NCI-H2081 (cell line): Measurements from ENCODE around the gene TMEM87B.
"Not testable (repeated sequence)": the region's sequence is repeated elsewhere in the genome, so short reads cannot be mapped to it uniquely, and the experiment has no call there.

Source experiments
- DNase-seq, 2 experiments: peaks; one replicate each; lab custom pipeline; 2025; lab: John Stamatoyannopoulos, UW

TMEM87B gene

DNA sequence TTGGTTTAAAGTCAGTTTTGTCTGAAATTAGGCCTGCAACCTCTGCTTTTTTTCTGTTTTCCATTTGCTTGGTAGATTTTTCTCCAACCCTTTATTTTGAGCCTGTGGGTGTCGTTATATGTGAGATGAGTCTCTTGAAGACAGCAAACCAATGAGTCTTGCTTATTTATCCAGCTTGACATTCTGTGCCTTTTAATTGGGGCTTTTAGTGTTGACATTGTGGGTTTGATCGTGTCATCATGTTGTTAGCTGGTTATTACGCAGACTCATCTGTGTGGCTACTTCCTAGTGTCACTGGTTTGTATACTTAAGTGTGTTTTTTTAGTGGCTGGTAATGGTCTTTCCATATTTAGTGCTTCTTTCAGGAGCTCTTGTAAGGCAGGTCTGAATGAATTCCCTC, 18.8 kb downstream of the TMEM87B start:
- no peak for DNase-seq

GRCh38 chr2:112074506-112074905, 19.4 kb downstream of the TMEM87B start:
- no peak for DNase-seq

DNA sequence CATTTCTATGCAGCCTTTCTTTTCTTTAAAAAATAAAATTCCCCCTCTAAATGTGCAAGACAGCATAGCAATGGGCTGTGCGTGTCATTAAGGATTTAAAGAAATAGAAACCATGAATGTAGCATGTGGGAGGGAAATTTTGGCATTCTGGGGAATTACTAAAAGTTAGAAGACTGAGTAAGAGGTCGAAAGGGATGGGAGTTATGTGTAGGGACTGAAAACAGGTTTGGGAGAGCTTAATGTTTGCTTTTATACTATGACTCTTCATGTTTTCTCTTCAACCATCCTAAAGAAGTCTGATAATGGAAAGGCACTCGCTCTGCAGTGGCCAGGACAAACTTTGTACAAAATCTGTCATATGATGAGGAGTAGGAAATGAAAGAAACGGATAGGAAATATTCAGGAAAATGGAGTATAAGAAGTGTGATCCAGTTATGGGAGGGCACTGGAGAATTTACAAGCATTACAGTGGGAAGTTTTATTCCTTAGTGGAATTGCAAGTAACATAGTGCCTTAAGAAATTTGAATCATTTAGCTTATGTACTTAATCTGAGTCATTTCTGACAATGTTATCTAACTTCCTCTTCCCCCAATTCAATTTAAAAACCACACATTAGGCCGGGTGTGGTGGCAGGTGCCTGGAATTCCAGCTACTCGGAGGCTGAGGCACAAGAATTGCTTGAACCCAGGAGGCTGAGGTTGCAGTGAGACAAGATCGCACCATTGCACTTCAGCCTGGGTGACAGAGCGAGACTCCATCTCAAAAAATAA, 20.6 kb downstream of the TMEM87B start:
- no peak for DNase-seq

GRCh38 chr2:112077814-112078213, 22.7 kb downstream of the TMEM87B start:
- no peak for DNase-seq

DNA sequence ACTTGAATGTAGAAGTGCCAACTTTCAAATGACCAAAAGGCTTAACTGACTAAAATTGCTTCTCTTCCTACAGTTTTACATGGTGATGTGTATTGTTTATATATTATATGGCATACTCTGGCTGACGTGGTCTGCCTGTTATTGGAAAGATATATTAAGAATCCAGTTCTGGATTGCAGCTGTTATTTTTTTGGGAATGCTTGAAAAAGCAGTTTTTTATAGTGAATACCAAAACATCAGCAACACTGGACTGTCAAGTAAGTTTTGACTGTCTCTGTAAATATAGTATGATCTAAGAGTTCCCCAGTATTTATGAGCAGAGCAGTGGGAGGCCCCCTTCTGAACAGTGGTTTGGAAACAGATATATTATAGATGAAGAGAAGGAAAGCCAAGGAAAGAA, 26.2 kb downstream of the TMEM87B start:
- no peak for DNase-seq

DNA sequence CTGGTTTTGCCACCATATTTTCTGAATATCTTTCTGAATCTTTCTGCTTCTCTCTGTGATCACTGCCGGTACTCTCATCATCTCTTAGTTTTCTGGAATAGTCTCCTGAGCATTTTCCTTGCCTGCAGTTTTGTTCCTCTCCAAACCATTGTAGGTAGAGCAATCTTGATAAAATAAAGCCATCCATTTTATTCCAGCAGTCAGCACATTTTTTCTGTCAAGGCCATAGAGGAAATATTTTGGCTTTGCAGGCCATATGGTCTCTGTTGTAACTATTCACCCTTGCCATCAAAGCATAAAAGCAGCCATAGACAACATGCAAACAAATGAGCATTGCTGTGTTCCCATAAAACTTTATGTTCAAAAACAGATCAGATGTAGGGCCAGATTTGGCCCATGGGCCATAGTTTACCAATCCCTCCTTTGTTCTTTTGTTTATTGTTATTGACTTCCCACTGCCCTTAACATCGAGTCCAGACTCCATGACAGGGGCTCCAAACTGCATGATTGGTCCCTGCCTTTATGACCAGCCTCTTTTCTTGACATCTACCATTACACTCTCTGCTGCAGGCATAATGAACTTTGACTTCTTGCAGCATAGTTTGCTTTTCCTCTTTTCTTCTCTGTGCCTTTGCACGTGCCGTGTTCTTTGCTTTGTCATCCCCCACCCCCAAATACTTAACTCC, 29.8 kb downstream of the TMEM87B start:
- no peak for DNase-seq

GRCh38 chr2:112085375-112085730, 30.3 kb downstream of the TMEM87B start:
- no peak for DNase-seq

DNA sequence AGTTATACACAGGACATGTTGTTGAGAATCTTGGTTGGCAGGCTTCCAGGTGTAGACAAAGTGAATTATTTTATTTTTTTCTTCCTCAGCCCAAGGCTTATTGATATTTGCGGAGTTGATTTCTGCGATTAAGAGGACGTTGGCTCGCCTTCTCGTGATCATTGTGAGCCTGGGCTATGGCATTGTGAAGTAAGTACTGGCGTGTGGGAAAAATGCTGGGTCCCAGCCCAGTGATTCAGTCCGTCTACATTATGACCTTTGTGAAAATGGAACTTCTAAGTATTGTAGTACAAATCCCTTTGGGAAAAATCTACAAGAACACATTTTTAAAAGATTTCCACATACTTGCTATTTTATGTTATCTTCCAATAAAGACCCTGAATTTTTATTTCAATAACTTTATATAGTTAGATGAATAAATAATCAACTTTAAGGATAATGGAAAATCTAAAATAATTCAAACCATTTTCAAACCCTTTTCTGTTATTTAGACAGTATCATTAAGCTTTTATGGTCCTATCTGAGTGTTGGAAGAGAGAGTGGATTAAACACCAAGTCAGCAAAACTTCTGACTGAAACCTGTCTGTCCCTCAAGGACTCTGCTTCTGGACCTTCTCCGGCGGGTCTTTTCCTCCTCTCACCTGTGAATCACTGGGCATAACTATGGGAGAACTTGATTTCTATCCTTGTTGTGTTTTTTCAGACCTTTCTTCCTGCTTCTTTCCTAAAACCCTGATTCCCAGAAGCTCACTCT, 31.0 kb downstream of the TMEM87B start:
- no peak for DNase-seq

DNA sequence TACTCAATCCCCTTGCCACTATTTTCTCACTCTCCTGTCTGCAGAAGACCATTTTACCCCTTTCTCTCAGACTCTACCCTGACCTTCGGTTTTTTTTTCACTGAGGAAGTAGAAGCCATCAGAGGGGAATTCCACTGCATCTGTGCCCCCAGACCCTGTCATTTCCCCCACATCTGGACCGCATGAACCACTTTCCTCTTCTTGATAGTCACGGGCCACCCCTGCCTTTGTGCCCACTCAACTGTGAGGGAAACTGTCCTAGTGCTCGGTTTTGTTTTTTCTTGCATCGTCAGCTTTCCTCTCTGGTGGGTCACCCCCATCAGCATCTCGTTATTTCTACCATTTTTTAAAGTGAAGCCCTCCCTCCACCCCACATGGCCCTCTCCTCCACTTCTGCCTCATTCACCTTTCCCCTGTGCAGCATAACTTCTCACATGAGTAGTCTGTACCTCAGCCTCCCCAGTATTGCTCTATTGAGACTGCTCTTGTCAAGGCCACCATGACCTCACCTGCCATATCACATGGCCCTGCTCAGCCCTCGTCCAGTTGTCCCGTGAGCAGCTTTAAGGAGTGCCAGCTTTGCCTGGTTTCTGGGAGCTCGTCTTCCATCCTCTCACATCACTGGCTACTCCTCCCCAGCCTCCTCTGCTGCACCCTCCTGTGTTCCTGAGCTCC, 32.4 kb downstream of the TMEM87B start:
- no peak for DNase-seq

DNA sequence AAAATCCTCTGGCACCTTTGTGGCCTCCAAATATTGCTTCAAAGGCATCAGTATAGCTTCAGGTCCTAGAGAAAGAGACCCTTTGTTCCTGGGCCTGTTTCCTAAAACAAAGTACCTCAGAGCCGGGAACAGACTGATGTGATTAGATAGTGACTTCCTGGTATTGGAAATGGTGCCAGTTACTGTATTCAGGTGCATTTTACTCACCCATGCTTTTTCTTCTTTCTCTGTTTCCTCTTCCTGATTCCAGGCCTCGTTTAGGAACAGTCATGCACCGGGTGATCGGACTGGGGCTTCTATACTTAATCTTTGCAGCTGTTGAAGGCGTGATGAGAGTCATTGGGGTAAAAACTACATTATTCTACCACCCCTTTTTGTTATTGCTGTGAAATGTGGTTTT, 34.3 kb downstream of the TMEM87B start:
- no peak for DNase-seq

GRCh38 chr2:112092286-112093041, 37.4 kb downstream of the TMEM87B start:
- no peak for DNase-seq

DNA sequence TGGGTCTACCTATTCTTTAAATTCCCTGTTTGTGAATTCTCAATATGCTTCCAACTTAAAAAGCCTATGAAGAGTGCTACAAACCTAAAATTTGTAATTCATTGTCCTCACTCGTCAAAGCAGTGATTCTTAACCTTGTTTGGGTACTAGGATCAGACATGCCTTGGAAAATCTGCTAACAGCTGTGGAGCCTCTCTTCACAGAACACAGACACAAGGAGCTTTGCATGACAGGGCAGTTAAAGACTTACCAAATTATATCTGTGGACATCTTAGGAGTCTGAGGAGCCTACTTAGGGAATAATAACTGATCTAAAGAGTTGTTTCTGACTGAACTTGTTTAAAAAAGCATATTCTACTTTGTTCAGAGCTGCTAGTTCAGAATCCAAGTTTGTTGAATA, 38.1 kb downstream of the TMEM87B start:
- no peak for DNase-seq

GRCh38 chr2:112095681-112096080, 40.6 kb downstream of the TMEM87B start:
- DNase-seq = no peak

DNA sequence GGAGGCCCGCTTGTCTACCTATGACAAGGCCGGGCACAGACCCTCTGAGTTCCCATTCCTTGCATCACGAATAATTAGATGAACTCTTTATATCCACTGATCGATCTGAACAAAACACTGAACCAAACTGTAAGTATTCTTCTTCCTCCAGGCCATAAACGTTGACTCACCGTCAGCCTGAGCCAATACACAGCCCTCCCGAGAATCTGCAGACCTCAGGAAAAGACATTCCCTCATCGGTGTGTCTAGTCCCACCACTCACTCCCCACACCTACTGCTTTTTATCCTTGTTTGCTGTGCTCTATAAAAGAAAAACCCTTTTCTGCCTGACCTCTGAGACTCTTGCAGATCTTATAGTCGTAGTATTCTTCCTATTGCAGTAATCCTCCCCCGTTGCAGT, 41.0 kb downstream of the TMEM87B start:
- no peak for DNase-seq

- no peak for DNase-seq
Observed at GRCh38 chr2:112108178-112108832, 53.2 kb downstream of the TMEM87B start.

DNA sequence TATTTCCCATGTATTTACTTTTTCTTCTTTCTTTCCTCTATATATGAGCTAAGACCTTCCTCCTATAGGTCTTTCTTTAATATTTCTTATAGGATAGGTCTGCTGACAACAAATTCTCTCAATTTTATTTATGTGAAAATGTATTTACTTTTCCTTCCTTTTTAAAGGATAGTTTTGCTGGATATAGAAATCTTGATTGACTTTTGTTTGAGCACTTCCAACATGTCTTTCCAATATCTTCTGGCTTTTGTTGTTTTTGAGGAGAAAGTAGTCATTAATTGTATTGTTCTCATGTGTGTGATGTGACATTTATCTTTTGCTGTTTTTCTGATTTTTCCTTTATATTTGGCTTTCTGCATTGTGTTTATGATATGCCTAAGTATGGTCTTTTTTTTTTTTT, 54.2 kb downstream of the TMEM87B start:
- DNase-seq = no peak

DNA sequence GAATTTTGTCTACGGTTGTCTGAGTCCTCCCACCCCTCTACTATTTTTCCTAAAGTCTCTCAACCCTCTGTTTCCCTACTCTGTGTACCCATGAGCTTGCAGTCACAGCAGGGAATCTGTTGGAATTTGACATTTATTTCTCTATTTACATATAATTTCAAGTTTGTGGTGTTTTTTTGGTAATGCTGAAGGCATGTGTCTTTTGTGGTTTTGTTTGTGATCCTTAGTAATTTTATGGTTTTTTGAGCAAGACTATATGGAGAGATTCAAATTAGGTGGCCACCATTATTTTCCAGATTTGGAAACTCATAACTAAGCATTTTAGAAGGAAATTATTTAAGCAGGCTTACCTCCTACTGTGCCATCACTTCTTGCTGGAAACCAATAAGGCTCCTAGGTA, 55.9 kb downstream of the TMEM87B start:
- DNase-seq = no peak

DNA sequence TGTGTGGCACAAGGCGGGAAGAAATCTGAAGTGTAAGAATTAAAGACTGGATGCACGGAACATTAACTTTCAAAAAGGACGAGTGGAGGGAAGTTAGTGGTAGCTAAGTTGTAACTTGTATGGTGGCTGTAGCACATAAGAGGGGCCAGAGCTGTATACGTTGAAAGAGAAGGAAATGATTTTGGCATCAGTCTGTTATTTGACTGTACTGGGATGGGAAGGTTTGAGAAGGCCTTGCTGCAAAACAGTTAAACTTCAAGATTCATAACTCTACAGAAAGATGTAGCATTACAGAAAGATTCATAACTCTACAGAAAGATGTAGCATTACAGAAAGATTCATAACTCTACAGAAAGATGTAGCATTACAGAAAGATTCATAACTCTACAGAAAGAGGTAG, 58.3 kb downstream of the TMEM87B start:
- DNase-seq = not testable (repeated sequence)

GRCh38 chr2:112118148-112118547, 63.1 kb downstream of the TMEM87B start:
- DNase-seq = no peak

GRCh38 chr2:112121682-112122254, 66.7 kb downstream of the TMEM87B start:
- DNase-seq = peak; percentile 3 to 38

DNA sequence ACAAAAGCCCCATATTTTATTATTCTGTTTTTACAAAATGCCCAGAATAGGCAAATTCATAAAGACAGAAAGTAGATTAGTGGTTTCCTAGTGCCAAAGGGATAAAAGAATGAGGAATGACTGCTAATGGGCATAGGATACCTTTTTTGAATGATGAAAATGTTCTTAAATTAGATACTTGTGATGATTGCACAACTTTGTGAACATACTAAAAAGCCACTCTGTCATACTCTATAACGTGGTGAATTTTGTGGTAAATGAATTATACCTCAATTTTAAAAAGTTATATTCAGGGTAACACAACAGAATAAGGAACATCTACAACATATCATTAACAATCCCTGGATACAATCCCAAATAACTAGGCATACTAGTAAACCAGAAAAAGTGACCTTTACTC, 74.0 kb downstream of the TMEM87B start:
- DNase-seq = no peak
